K562 (cell line): Measurements from ENCODE around the gene TRIM38. TPM values are rescaled to one million over a fixed set of nuclear protein-coding genes. Genes with fewer than 3 reads are reported as not detected.
A peak's percentile ranks its signal among the peaks of the same experiment; 100 is the strongest.

Source experiments
- BACH1 ChIP-seq: fragments of 200-800 bp; sonication (Bioruptor generic); IDR thresholded peaks from 2 replicates; pipeline ENCODE4 v1.6.1; 2016; ENCODE audit warnings: missing genetic modification characterization, missing compliant biosample characterization
- CREM ChIP-seq: IDR thresholded peaks from 2 replicates; pipeline ENCODE4 v1.6.1; 2014; ENCODE audit warnings: antibody characterized with exemption, low read depth
- FOS ChIP-seq: IDR thresholded peaks from 3 replicates; pipeline ENCODE4 v1.6.1; 2011; ENCODE audit not compliant: insufficient read length; ENCODE audit errors: extremely low read depth
- FOXK1 ChIP-seq: sonication (generic); formaldehyde crosslinking; IDR thresholded peaks from 2 replicates; pipeline ENCODE4 v1.8.0; 2022; ENCODE audit warnings: missing genetic modification reagents, mild to moderate bottlenecking, borderline replicate concordance
- HMBOX1 ChIP-seq: sonication (generic); IDR thresholded peaks from 2 replicates; pipeline ENCODE4 v1.6.1; 2016
- HMG20B ChIP-seq: fragments of 250-450 bp; sonication (Bioruptor Pico); IDR thresholded peaks from 2 replicates; pipeline ENCODE4 v1.5.0; 2021; ENCODE audit warnings: mild to moderate bottlenecking
- HOXB6 ChIP-seq: fragments of 250-450 bp; sonication (Bioruptor Pico); IDR thresholded peaks from 2 replicates; pipeline ENCODE4 v1.5.1; 2022; ENCODE audit warnings: mild to moderate bottlenecking, borderline replicate concordance
- LCOR ChIP-seq: sonication (generic); formaldehyde crosslinking; IDR thresholded peaks from 2 replicates; pipeline ENCODE4 v1.8.0; 2022; ENCODE audit warnings: mild to moderate bottlenecking, missing genetic modification reagents
- MCM7 ChIP-seq, 2 experiments: fragments of 450-650 bp; IDR thresholded peaks; 2 replicates each; pipeline ENCODE4 v1.6.1; 2016 to 2018
- MTA2 ChIP-seq: fragments of 450-650 bp; IDR thresholded peaks from 2 replicates; pipeline ENCODE4 v1.6.1; 2016; ENCODE audit warnings: low read depth
- PHF20 ChIP-seq: fragments of 450-650 bp; IDR thresholded peaks from 2 replicates; pipeline ENCODE4 v1.6.1; 2018; ENCODE audit not compliant: partially characterized antibody
- ZBED1 ChIP-seq: IDR thresholded peaks from 2 replicates; pipeline ENCODE4 v1.6.1; 2014
- ZBTB8A ChIP-seq: fragments of 450-650 bp; IDR thresholded peaks from 2 replicates; pipeline ENCODE4 v1.6.1; 2018; ENCODE audit warnings: mild to moderate bottlenecking, moderate library complexity; ENCODE audit not compliant: partially characterized antibody
- ZC3H8 ChIP-seq: fragments of 450-650 bp; IDR thresholded peaks from 2 replicates; pipeline ENCODE4 v1.6.1; 2017
- ZNF121 ChIP-seq: sonication (generic); formaldehyde crosslinking; conservative IDR thresholded peaks from 2 replicates; pipeline ENCODE4 v1.8.0; 2022; ENCODE audit warnings: missing genetic modification reagents
- ZNF140 ChIP-seq: fragments of 250-450 bp; sonication (Bioruptor Pico); IDR thresholded peaks from 2 replicates; pipeline ENCODE4 v1.8.0; 2021; ENCODE audit warnings: moderate library complexity, mild to moderate bottlenecking, inconsistent platforms
- ZNF764 ChIP-seq: fragments of 250-450 bp; sonication (Bioruptor Pico); IDR thresholded peaks from 2 replicates; pipeline ENCODE4 v1.4.0; 2020; ENCODE audit warnings: low read depth, mild to moderate bottlenecking, moderate library complexity
- ZNF780A ChIP-seq: fragments of 250-450 bp; sonication (Bioruptor Pico); IDR thresholded peaks from 2 replicates; pipeline ENCODE4 v1.5.0; 2021; ENCODE audit warnings: mild to moderate bottlenecking
- polyA plus RNA-seq, 8 experiments: library from polyadenylated mRNA; depleted of rRNA in 4 of 8; stranded (reverse) in 5 of 8; unstranded in 3 of 8; fragments of >200 nt; fragmentation: Nextera tagmentation in 2 of 8; fragmentation: Illumina TruSeq in 1 of 8; extraction: Ambion mirVana in 2 of 8; extraction: Trizol in 1 of 8; gene quantifications; 2 replicates each; pipeline versions ENCODE4 v1.2.1 to v1.2.3, GENCODE V29; 2011 to 2014; ENCODE audit warnings: inconsistent platforms in 1 of 8, missing spikeins in 1 of 8
- total RNA-seq, 7 experiments: library from RNA; depleted of rRNA in 6 of 7; stranded (reverse); fragments of >200 nt in 6 of 7; fragmentation: Illumina TruSeq in 2 of 7; extraction: Trizol in 2 of 7; gene quantifications; 2 replicates each; pipeline versions ENCODE4 v1.2.1 to v1.2.3, GENCODE V29; 2011 to 2021; ENCODE audit warnings: low replicate concordance in 1 of 7
- TF ChIP-seq, protein P1 (sequence below), 3 experiments: fragments of 200-800 bp in 1 of 3; sonication (Bioruptor generic) in 1 of 3; sonication (generic) in 1 of 3; formaldehyde crosslinking in 1 of 3; IDR thresholded peaks; 2 replicates each; pipeline versions ENCODE4 v1.6.1 to v1.8.0; 2016 to 2022; ENCODE audit warnings: mild to moderate bottlenecking in 2 of 3, missing compliant biosample characterization in 2 of 3, missing genetic modification characterization in 2 of 3, missing genetic modification reagents in 1 of 3
- TF ChIP-seq, protein P2 (sequence below): fragments of 450-650 bp; IDR thresholded peaks from 2 replicates; pipeline ENCODE4 v1.6.1; 2018; ENCODE audit not compliant: partially characterized antibody
- TF ChIP-seq, protein P3 (sequence below): sonication (generic); formaldehyde crosslinking; IDR thresholded peaks from 2 replicates; pipeline ENCODE4 v1.9.0; 2022; ENCODE audit warnings: mild to moderate bottlenecking, missing genetic modification reagents
- TF ChIP-seq, protein P4 (sequence below): fragments of 450-650 bp; IDR thresholded peaks from 2 replicates; pipeline ENCODE4 v1.7.0; 2016; ENCODE audit warnings: borderline replicate concordance

The TRIM38 gene
- total and polyA plus RNA-seq, 9 of the 15 experiments (the other 6 are each of a cell fraction or from before 2014, with no cell fraction given) = 1.7 to 6.7 (median 6.3) TPM

DNA sequence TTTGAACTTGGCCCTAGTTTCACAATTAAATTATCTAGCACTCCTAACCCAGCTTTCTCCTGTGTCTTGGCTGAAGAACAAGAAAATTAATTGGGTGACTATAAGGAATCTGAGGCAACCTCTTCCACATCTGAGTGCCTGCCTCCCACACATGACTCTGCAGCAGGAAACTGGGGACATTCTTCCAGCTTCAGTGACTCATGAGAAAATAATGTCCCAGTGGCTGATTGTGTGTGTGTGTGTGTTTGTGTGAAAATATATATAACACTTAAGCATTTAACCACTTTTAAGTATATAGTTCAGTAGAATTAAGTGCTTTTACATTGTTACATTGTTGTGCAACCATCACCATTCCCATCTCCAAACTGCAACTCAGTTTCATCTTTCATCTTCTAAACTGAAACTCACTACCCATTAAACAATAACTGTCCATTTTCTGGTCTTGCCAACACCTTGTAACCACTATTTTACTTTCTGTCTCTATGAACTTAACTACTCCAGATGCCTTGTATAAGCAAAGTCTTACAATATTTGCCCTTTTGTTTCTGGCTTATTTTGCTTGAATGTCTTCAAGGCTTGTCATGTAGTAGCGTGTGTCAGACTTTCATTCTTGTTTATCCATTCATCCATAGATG is 8.7 kb downstream of the TRIM38 start (continued):
- TF ChIP-seq ZNF764 (no peak), ZNF780A (CRISPR knock-in tag) (no peak), HMBOX1 (peak; percentile 77), MCM7 (IDR thresholded peaks at IDR 0.05) (no peak), ZNF121 (no peak), ZBTB8A (no peak), CREM (peak; percentile 8; the same call in 1 of the 2 replicates), FOS (peak; percentile 61), FOXK1 (CRISPR knock-in tag) (no peak), HOXB6 (CRISPR knock-in tag) (no peak), ZNF140 (CRISPR knock-in tag) (no peak), LCOR (CRISPR knock-in tag) (peak; percentile 27; the same call in 1 of the 2 replicates), PHF20 (peak; percentile 12), HMG20B (CRISPR knock-in tag) (no peak), ZC3H8 (no peak), ZBED1 (no peak), BACH1 (peak; percentile 91), MTA2 (0 out of 2 replicates have a peak, but pooled peaks have one; percentile 16)
- TF ChIP-seq, protein P1, sequence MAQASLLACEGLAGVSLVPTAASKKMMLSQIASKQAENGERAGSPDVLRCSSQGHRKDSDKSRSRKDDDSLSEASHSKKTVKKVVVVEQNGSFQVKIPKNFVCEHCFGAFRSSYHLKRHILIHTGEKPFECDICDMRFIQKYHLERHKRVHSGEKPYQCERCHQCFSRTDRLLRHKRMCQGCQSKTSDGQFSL (CRISPR knock-in tag; IDR thresholded peaks at IDR 0.05) = no peak
- TF ChIP-seq, protein P1 (tag; IDR thresholded peaks at IDR 0.05) = no peak
- TF ChIP-seq, protein P2, sequence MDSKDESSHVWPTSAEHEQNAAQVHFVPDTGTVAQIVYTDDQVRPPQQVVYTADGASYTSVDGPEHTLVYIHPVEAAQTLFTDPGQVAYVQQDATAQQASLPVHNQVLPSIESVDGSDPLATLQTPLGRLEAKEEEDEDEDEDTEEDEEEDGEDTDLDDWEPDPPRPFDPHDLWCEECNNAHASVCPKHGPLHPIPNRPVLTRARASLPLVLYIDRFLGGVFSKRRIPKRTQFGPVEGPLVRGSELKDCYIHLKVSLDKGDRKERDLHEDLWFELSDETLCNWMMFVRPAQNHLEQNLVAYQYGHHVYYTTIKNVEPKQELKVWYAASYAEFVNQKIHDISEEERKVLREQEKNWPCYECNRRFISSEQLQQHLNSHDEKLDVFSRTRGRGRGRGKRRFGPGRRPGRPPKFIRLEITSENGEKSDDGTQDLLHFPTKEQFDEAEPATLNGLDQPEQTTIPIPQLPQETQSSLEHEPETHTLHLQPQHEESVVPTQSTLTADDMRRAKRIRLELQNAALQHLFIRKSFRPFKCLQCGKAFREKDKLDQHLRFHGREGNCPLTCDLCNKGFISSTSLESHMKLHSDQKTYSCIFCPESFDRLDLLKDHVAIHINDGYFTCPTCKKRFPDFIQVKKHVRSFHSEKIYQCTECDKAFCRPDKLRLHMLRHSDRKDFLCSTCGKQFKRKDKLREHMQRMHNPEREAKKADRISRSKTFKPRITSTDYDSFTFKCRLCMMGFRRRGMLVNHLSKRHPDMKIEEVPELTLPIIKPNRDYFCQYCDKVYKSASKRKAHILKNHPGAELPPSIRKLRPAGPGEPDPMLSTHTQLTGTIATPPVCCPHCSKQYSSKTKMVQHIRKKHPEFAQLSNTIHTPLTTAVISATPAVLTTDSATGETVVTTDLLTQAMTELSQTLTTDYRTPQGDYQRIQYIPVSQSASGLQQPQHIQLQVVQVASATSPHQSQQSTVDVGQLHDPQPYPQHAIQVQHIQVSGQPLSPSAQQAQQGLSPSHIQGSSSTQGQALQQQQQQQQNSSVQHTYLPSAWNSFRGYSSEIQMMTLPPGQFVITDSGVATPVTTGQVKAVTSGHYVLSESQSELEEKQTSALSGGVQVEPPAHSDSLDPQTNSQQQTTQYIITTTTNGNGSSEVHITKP = peak; percentile 6
- TF ChIP-seq, protein P3, sequence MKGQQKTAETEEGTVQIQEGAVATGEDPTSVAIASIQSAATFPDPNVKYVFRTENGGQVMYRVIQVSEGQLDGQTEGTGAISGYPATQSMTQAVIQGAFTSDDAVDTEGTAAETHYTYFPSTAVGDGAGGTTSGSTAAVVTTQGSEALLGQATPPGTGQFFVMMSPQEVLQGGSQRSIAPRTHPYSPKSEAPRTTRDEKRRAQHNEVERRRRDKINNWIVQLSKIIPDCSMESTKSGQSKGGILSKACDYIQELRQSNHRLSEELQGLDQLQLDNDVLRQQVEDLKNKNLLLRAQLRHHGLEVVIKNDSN = no peak
- TF ChIP-seq, protein P4, sequence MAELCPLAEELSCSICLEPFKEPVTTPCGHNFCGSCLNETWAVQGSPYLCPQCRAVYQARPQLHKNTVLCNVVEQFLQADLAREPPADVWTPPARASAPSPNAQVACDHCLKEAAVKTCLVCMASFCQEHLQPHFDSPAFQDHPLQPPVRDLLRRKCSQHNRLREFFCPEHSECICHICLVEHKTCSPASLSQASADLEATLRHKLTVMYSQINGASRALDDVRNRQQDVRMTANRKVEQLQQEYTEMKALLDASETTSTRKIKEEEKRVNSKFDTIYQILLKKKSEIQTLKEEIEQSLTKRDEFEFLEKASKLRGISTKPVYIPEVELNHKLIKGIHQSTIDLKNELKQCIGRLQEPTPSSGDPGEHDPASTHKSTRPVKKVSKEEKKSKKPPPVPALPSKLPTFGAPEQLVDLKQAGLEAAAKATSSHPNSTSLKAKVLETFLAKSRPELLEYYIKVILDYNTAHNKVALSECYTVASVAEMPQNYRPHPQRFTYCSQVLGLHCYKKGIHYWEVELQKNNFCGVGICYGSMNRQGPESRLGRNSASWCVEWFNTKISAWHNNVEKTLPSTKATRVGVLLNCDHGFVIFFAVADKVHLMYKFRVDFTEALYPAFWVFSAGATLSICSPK = no peak
